ENCODE data around the gene UGGT1.

UGGT1 gene

GRCh38 chr2:128234613-128235012 lies 143.6 kb downstream of the UGGT1 start:
- Histone ChIP-seq H3K4me2 (no peak overlapping the region), H4K20me1 (no peaks in the 10 kb centered on the region), H3K27me3 (peaks cover 14% of the 10 kb centered on the region), H3K9ac (no peak overlapping the region), H3K4me3 (no peak overlapping the region), H3K27ac (no peak overlapping the region), H3K36me3 (no peaks in the 10 kb centered on the region), H3K4me1 (peaks cover 13% of the 10 kb centered on the region), H3K9me3 (no peaks in the 10 kb centered on the region)
- TF ChIP-seq Cebpa-rat (IDR thresholded peaks at IDR 0.05), result no peak

- Histone ChIP-seq H3K9me3 (no peaks in the 10 kb centered on the region), H4K20me1 (no peaks in the 10 kb centered on the region), H3K27ac (no peak overlapping the region), H3K36me3 (no peaks in the 10 kb centered on the region), H3K4me2 (no peak overlapping the region), H3K4me3 (no peak overlapping the region), H3K27me3 (peaks cover 14% of the 10 kb centered on the region), H3K9ac (no peak overlapping the region), H3K4me1 (peaks cover 13% of the 10 kb centered on the region)
- no peak for TF ChIP-seq Cebpa-rat (IDR thresholded peaks at IDR 0.05)
Observed at GRCh38 chr2:128235581-128235980, 144.6 kb downstream of the UGGT1 start.

- Histone ChIP-seq H3K4me1 (peaks cover 13% of the 10 kb centered on the region), H4K20me1 (no peaks in the 10 kb centered on the region), H3K4me3 (no peak overlapping the region), H3K4me2 (no peak overlapping the region), H3K27ac (no peak overlapping the region), H3K36me3 (no peaks in the 10 kb centered on the region), H3K9me3 (no peaks in the 10 kb centered on the region), H3K9ac (no peak overlapping the region), H3K27me3 (peaks cover 14% of the 10 kb centered on the region)
- no peak for TF ChIP-seq Cebpa-rat (IDR thresholded peaks at IDR 0.05)
Observed at GRCh38 chr2:128236491-128237035, 145.6 kb downstream of the UGGT1 start.

- H3K4me1 ChIP-seq, result peaks cover 13% of the 10 kb centered on the region
- H3K9ac ChIP-seq, result no peak overlapping the region
- H3K4me3 ChIP-seq, result no peak overlapping the region
- H3K27ac ChIP-seq, result no peak overlapping the region
- no peak for TF ChIP-seq Cebpa-rat (IDR thresholded peaks at IDR 0.05)
- no peaks in the 10 kb centered on the region for H3K9me3 ChIP-seq
- H3K27me3 ChIP-seq, result peaks cover 11% of the 10 kb centered on the region
- H3K4me2 ChIP-seq, result no peak overlapping the region
- no peaks in the 10 kb centered on the region for H3K36me3 ChIP-seq
- H4K20me1 ChIP-seq, result no peaks in the 10 kb centered on the region
Observed at GRCh38 chr2:128237081-128237534, 146.1 kb downstream of the UGGT1 start.

- H3K36me3 ChIP-seq, result no peaks in the 10 kb centered on the region
- peaks cover 8% of the 10 kb centered on the region for H3K4me1 ChIP-seq
- no peak overlapping the region for H3K4me3 ChIP-seq
- no peak overlapping the region for H3K9ac ChIP-seq
- H3K9me3 ChIP-seq, result no peaks in the 10 kb centered on the region
- no peak overlapping the region for H3K4me2 ChIP-seq
- no peak overlapping the region for H3K27ac ChIP-seq
- peaks cover under 1% of the 10 kb centered on the region; the same call in 1 of the 2 replicates for H3K27me3 ChIP-seq
- TF ChIP-seq Cebpa-rat (IDR thresholded peaks at IDR 0.05), result no peak
- H4K20me1 ChIP-seq, result no peaks in the 10 kb centered on the region
Observed at GRCh38 chr2:128237911-128238697, 147.1 kb downstream of the UGGT1 start.

GRCh38 chr2:128241896-128242295 lies 150.9 kb downstream of the UGGT1 start:
- Histone ChIP-seq H3K9ac (no peak overlapping the region), H3K9me3 (no peaks in the 10 kb centered on the region)
- TF ChIP-seq Cebpa-rat (IDR thresholded peaks at IDR 0.05), result no peak

More at GRCh38 chr2:128241896-128242295, 150.9 kb downstream of the UGGT1 start:
- H3K4me1 ChIP-seq, result no peaks in the 10 kb centered on the region
- H4K20me1 ChIP-seq, result no peaks in the 10 kb centered on the region
- no peak overlapping the region for H3K27ac ChIP-seq
- H3K27me3 ChIP-seq, result no peaks in the 10 kb centered on the region
- H3K4me3 ChIP-seq, result no peak overlapping the region
- H3K4me2 ChIP-seq, result no peak overlapping the region
- no peaks in the 10 kb centered on the region for H3K36me3 ChIP-seq

Measured in BLaER1 (cell line).